H9 (cell line): ENCODE results near the gene SUN1. TPM values are rescaled to one million over a fixed set of nuclear protein-coding genes. Genes with fewer than 3 reads are reported as not detected.

Source experiments
- DNase-seq: peaks from one replicate; pipeline ENCODE4 v3.0.0-alpha.2; 2017
- H2AFZ ChIP-seq: one replicate; pipeline ENCODE4 v1.6.1; 2013; ENCODE audit warnings: mild to moderate bottlenecking, low read length, control low read depth, moderate library complexity
- H2AK5ac ChIP-seq: 2 replicates; pipeline ENCODE4 v1.6.1; 2013; ENCODE audit warnings: low read length, control low read depth, mixed read lengths; ENCODE audit not compliant: insufficient read length
- H2BK120ac ChIP-seq: one replicate; pipeline ENCODE4 v1.6.1; 2013; ENCODE audit warnings: low read depth, mild to moderate bottlenecking, low read length, control low read depth, inconsistent platforms; ENCODE audit not compliant: poor library complexity, severe bottlenecking
- H2BK12ac ChIP-seq: 2 replicates; pipeline ENCODE4 v1.6.1; 2013; ENCODE audit warnings: low read length, control low read depth, mixed read lengths, low read depth; ENCODE audit not compliant: insufficient read length
- H2BK15ac ChIP-seq: 2 replicates; pipeline ENCODE4 v1.6.1; 2013; ENCODE audit warnings: low read depth, low read length, control low read depth
- H2BK20ac ChIP-seq: one replicate; pipeline ENCODE4 v1.6.1; 2013; ENCODE audit warnings: low read depth, mild to moderate bottlenecking, low read length, control low read depth, inconsistent platforms; ENCODE audit not compliant: poor library complexity, severe bottlenecking
- H2BK5ac ChIP-seq: 2 replicates; pipeline ENCODE4 v1.6.1; 2013; ENCODE audit warnings: low read length, control low read depth, mixed read lengths; ENCODE audit not compliant: insufficient read length
- H3K14ac ChIP-seq: 2 replicates; pipeline ENCODE4 v1.6.1; 2013; ENCODE audit warnings: low read length, control low read depth; ENCODE audit not compliant: insufficient read depth
- H3K18ac ChIP-seq: 2 replicates; pipeline ENCODE4 v1.6.1; 2013; ENCODE audit warnings: low read depth, mild to moderate bottlenecking, mixed read lengths, low read length, control low read depth; ENCODE audit not compliant: insufficient read length
- H3K23ac ChIP-seq: 2 replicates; pipeline ENCODE4 v1.6.1; 2013; ENCODE audit warnings: low read length, control low read depth, mixed read lengths, low read depth; ENCODE audit not compliant: insufficient read length
- H3K23me2 ChIP-seq: 2 replicates; pipeline ENCODE4 v1.6.1; 2013; ENCODE audit warnings: low read depth, mild to moderate bottlenecking, mixed read lengths, low read length, control low read depth; ENCODE audit not compliant: insufficient read length, poor library complexity, severe bottlenecking
- H3K27ac ChIP-seq: 2 replicates; pipeline ENCODE4 v1.5.1; 2013; ENCODE audit warnings: low read length, control low read depth, mixed read lengths, low read depth; ENCODE audit not compliant: insufficient read length
- H3K27me3 ChIP-seq: 2 replicates; pipeline ENCODE4 v1.6.1; 2013; ENCODE audit warnings: low read length, control low read depth, inconsistent platforms; ENCODE audit not compliant: insufficient read depth
- H3K4ac ChIP-seq: 2 replicates; pipeline ENCODE4 v1.6.1; 2013; ENCODE audit warnings: low read depth, mild to moderate bottlenecking, control low read depth, inconsistent platforms, low read length, moderate library complexity
- H3K4me1 ChIP-seq: 2 replicates; pipeline ENCODE4 v1.6.1; 2013; ENCODE audit warnings: low read length, control low read depth, inconsistent platforms; ENCODE audit not compliant: insufficient read depth
- H3K4me2 ChIP-seq: 2 replicates; pipeline ENCODE4 v1.6.1; 2013; ENCODE audit warnings: low read length, control low read depth, mixed read lengths; ENCODE audit not compliant: insufficient read length, insufficient read depth
- H3K56ac ChIP-seq: 2 replicates; pipeline ENCODE4 v1.6.1; 2013; ENCODE audit warnings: low read depth, mild to moderate bottlenecking, mixed read lengths, low read length, control low read depth; ENCODE audit not compliant: insufficient read length
- H3K79me1 ChIP-seq: 2 replicates; pipeline ENCODE4 v1.6.1; 2013; ENCODE audit warnings: low read depth, mild to moderate bottlenecking, moderate library complexity, low read length, control low read depth, inconsistent platforms; ENCODE audit not compliant: insufficient read depth, poor library complexity, severe bottlenecking
- H3K79me2 ChIP-seq: 2 replicates; pipeline ENCODE4 v1.6.1; 2013; ENCODE audit warnings: low read length, control low read depth, inconsistent platforms; ENCODE audit not compliant: insufficient read depth
- H3K9ac ChIP-seq: 2 replicates; pipeline ENCODE4 v1.6.1; 2013; ENCODE audit warnings: low read length, control low read depth, mixed read lengths; ENCODE audit not compliant: insufficient read length; ENCODE audit errors: extremely low read depth
- H3K9me3 ChIP-seq: one replicate; pipeline ENCODE4 v1.6.1; 2013; ENCODE audit warnings: low read depth, low read length, inconsistent platforms; ENCODE audit not compliant: control insufficient read depth
- H3T11ph ChIP-seq: one replicate; pipeline ENCODE4 v1.6.1; 2013; ENCODE audit warnings: mild to moderate bottlenecking, low read length, control low read depth, inconsistent platforms
- H4K20me1 ChIP-seq: one replicate; pipeline ENCODE4 v1.6.1; 2013; ENCODE audit not compliant: control insufficient read depth, insufficient read length, insufficient read depth
- H4K5ac ChIP-seq: 2 replicates; pipeline ENCODE4 v1.6.1; 2013; ENCODE audit warnings: low read depth, mild to moderate bottlenecking, mixed read lengths, low read length, control low read depth; ENCODE audit not compliant: insufficient read length
- H4K8ac ChIP-seq: replicated peaks from 2 replicates; pipeline ENCODE4 v1.6.1; 2013; ENCODE audit warnings: low read length, control low read depth, mixed read lengths, low read depth; ENCODE audit not compliant: insufficient read length
- H4K91ac ChIP-seq: 2 replicates; pipeline ENCODE4 v1.6.1; 2013; ENCODE audit warnings: low read depth, mild to moderate bottlenecking, moderate library complexity, mixed read lengths, low read length, control low read depth; ENCODE audit not compliant: insufficient read length
- H3K27ac Mint-ChIP-seq, 3 experiments: 2 replicates in 2 of 3; 3 replicates in 1 of 3; pipeline ENCODE4 v1.8.0; 2020 to 2021; ENCODE audit warnings: mixed read lengths in 3 of 3, mild to moderate bottlenecking in 1 of 3, moderate library complexity in 1 of 3
- H3K27me3 Mint-ChIP-seq: 2 replicates; pipeline ENCODE4 v1.8.0; 2021; ENCODE audit warnings: low read depth, mild to moderate bottlenecking, moderate library complexity, mixed read lengths
- H3K36me3 Mint-ChIP-seq, 3 experiments: 2 replicates in 2 of 3; 3 replicates in 1 of 3; pipeline ENCODE4 v1.8.0; 2020 to 2021; ENCODE audit warnings: low read depth in 3 of 3, mixed read lengths in 3 of 3; ENCODE audit not compliant: insufficient read depth in 1 of 3
- H3K4me1 Mint-ChIP-seq, 2 experiments: 2 replicates each; pipeline ENCODE4 v1.8.0; 2020; ENCODE audit warnings: mixed read lengths in 2 of 2
- H3K4me3 Mint-ChIP-seq, 2 experiments: 2 replicates in 1 of 2; 3 replicates in 1 of 2; pipeline ENCODE4 v1.8.0; 2020 to 2021; ENCODE audit warnings: mild to moderate bottlenecking in 2 of 2, mixed read lengths in 2 of 2, moderate library complexity in 1 of 2
- H3K9me3 Mint-ChIP-seq, 2 experiments: 2 replicates in 1 of 2; 3 replicates in 1 of 2; pipeline ENCODE4 v1.8.0; 2020; ENCODE audit warnings: mild to moderate bottlenecking in 2 of 2, mixed read lengths in 2 of 2, moderate library complexity in 1 of 2
- WGBS: extraction: QIAGEN DNeasy Blood & Tissue Kit; methylation state at CpG from one replicate; pipeline ENCODE4 v1.1.7; 2013; ENCODE audit warnings: missing lambda C conversion rate, low lambda C conversion rate, mixed read lengths; ENCODE audit not compliant: insufficient read length; ENCODE audit errors: extremely low coverage; 5-methylcytosine and 5-hydroxymethylcytosine counted together
- total RNA-seq: library from RNA; stranded (reverse); gene quantifications from 2 replicates; pipeline ENCODE4 v1.2.1, GENCODE V29; 2021
- TF ChIP-seq, protein P1 (sequence below): fragments of 200-600 bp; sonication (generic); conservative IDR thresholded peaks from 3 replicates; pipeline ENCODE4 v1.8.0; 2021; ENCODE audit warnings: antibody characterized with exemption, mild to moderate bottlenecking

Gene SUN1
- total RNA-seq, 1 experiment from 2014 or later: 118 TPM

DNA sequence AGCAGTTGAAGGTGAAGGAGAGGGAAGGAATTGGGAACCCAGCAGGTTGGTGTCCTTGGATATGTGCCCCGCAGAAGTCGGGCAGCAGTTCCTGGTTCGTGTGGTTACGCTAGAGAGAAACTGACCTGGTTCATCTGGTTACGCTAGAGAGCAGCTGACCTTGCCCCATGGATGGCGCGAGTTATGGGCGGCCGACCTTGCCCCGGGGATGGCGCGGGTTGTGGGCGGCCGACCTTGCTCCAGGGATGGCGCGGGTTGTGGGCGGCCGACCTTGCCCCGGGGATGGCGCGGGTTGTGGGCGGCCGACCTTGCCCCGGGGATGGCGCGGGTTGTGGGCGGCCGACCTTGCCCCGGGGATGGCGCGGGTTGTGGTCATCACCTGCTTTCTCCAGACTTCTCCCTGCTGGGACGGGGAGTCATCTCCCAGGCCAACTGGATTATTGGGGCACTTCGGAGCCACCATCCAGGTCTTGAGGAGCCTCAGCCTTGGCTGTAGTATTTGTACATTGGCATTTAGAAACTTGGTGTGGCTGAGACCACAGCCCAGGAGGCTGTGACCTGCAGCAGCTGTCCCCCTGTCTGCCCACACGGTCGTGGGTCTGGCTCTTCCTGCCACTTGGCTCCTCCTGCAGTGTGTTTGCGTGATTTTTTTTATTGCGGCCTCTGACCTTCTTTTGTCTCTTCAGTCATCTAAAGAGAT lies 50.2 kb downstream of the SUN1 start:
- H4K91ac ChIP-seq: no peak overlapping the region
- no CpG with 5 or more reads among the region's 37 CpGs for WGBS
- no peak overlapping the region for H3K9ac ChIP-seq
- no peaks in the 10 kb centered on the region for H3K23me2 ChIP-seq
- H4K8ac ChIP-seq: no peak overlapping the region
- H2AFZ ChIP-seq: no peak overlapping the region
- H4K5ac ChIP-seq: no peak overlapping the region
- no peaks in the 10 kb centered on the region for H3K27me3 ChIP-seq
- H3K4me1 ChIP-seq: no peaks in the 10 kb centered on the region
- H2BK12ac ChIP-seq: no peak overlapping the region
- H3K14ac ChIP-seq: no peak overlapping the region; the same call in 1 of the 2 replicates
- H3K79me2 ChIP-seq: peaks cover 63% of the 10 kb centered on the region; the same call in 1 of the 2 replicates
- H3K4me1 Mint-ChIP-seq: peaks cover 10% of the 10 kb centered on the region in 2 experiments
- H3K9me3 ChIP-seq: no peaks in the 10 kb centered on the region
- no peak overlapping the region for H3K4me2 ChIP-seq
- TF ChIP-seq, protein P1, sequence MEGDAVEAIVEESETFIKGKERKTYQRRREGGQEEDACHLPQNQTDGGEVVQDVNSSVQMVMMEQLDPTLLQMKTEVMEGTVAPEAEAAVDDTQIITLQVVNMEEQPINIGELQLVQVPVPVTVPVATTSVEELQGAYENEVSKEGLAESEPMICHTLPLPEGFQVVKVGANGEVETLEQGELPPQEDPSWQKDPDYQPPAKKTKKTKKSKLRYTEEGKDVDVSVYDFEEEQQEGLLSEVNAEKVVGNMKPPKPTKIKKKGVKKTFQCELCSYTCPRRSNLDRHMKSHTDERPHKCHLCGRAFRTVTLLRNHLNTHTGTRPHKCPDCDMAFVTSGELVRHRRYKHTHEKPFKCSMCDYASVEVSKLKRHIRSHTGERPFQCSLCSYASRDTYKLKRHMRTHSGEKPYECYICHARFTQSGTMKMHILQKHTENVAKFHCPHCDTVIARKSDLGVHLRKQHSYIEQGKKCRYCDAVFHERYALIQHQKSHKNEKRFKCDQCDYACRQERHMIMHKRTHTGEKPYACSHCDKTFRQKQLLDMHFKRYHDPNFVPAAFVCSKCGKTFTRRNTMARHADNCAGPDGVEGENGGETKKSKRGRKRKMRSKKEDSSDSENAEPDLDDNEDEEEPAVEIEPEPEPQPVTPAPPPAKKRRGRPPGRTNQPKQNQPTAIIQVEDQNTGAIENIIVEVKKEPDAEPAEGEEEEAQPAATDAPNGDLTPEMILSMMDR: no peak
- H2BK120ac ChIP-seq: no peak overlapping the region
- H3K23ac ChIP-seq: no peak overlapping the region
- no peak overlapping the region for H2BK20ac ChIP-seq
- no peak overlapping the region for H2BK5ac ChIP-seq
- no peak overlapping the region for H3K4ac ChIP-seq
- H3K56ac ChIP-seq: no peak overlapping the region
- peaks cover 12 to 24% (median 23%) of the 10 kb centered on the region in 3 experiments for H3K36me3 Mint-ChIP-seq
- no peak overlapping the region for H2BK15ac ChIP-seq
- no peaks in the 10 kb centered on the region for H3K27me3 Mint-ChIP-seq
- H3K4me3 Mint-ChIP-seq: no peak overlapping the region
- H3K79me1 ChIP-seq: peaks cover 9% of the 10 kb centered on the region
- peak overlapping the region in 1 of 3 experiments; percentile 53; a peak in 1 of 7 replicates for H3K27ac Mint-ChIP-seq
- no peak overlapping the region for H2AK5ac ChIP-seq
- H3K18ac ChIP-seq: no peak overlapping the region
- no peak overlapping the region for H3K27ac ChIP-seq
- no peak overlapping the region for H3T11ph ChIP-seq
- H3K9me3 Mint-ChIP-seq: peaks cover 0 to 3% of the 10 kb centered on the region in 2 experiments; a peak in 1 of 5 replicates
- H4K20me1 ChIP-seq: no peaks in the 10 kb centered on the region
- DNase-seq: no peak
